ENCODE results near the gene DES. TPM values are rescaled to one million over a fixed set of nuclear protein-coding genes. Genes with fewer than 3 reads are reported as not detected.

Gene DES
- total RNA-seq, 1 experiment from 2014 or later = 1.6 TPM

GRCh38 chr2:219426068-219426443 lies 7.9 kb downstream of the DES start (continued):
- TF ChIP-seq STAT6 (CRISPR knock-in tag; conservative IDR thresholded peaks at IDR 0.05; ENCODE audit: low read depth) = no peak
- TF ChIP-seq GTF2I (CRISPR knock-in tag; conservative IDR thresholded peaks at IDR 0.05) = no peak
- TF ChIP-seq ZNF512 (CRISPR knock-in tag; IDR thresholded peaks at IDR 0.05; ENCODE audit: borderline replicate concordance) = no peak
- no peak for TF ChIP-seq MLX (CRISPR knock-in tag; IDR thresholded peaks at IDR 0.05)

- Mint-ChIP-seq H3K4me1 (no peaks in the 10 kb centered on the region; the same call in 1 of the 2 replicates), H3K9me3 (no peaks in the 10 kb centered on the region), H3K27ac (no peak overlapping the region), H3K4me3 (no peak overlapping the region), H3K27me3 (ENCODE audit: low read depth) (peaks cover 8% of the 10 kb centered on the region), H3K36me3 (no peaks in the 10 kb centered on the region)
- ChIA-PET CTCF (interaction anchor here (2.6 kb wide), 1 partner anchor 32 kb away, joined by 14 read pairs; no protein-coding TSS in a partner anchor), POLR2A (no interaction called here)
- ATAC-seq (no peak), DNase-seq (ENCODE audit: low spot score) (no peak)
- no peak for TF ChIP-seq USF2 (CRISPR knock-in tag; IDR thresholded peaks at IDR 0.05)
- TF ChIP-seq HMGXB4 (CRISPR knock-in tag; IDR thresholded peaks at IDR 0.05) = no peak
- no peak for TF ChIP-seq ZBTB21 (CRISPR knock-in tag; IDR thresholded peaks at IDR 0.05; ENCODE audit: borderline replicate concordance)
- TF ChIP-seq ZSCAN18 (CRISPR knock-in tag; IDR thresholded peaks at IDR 0.05) = no peak
- no peak for TF ChIP-seq CREB1 (CRISPR knock-in tag; IDR thresholded peaks at IDR 0.05)
- TF ChIP-seq ZNF532 (CRISPR knock-in tag; IDR thresholded peaks at IDR 0.05; ENCODE audit: borderline replicate concordance) = no peak
- no peak for TF ChIP-seq ZNF121 (CRISPR knock-in tag; IDR thresholded peaks at IDR 0.05)
- TF ChIP-seq ZNF396 (CRISPR knock-in tag; IDR thresholded peaks at IDR 0.05; ENCODE audit: borderline replicate concordance) = no peak
- TF ChIP-seq CDX4 (CRISPR knock-in tag; IDR thresholded peaks at IDR 0.05; ENCODE audit: borderline replicate concordance) = no peak
- no peak for TF ChIP-seq FOXP1 (CRISPR knock-in tag; IDR thresholded peaks at IDR 0.05; ENCODE audit: borderline replicate concordance)
These were observed 8.5 kb downstream of the DES start for GRCh38 chr2:219426534-219427136.

Measured in WTC11 (cell line).